ENCODE data around the gene PAM. TPM values are rescaled to one million over a fixed set of nuclear protein-coding genes. Genes with fewer than 3 reads are reported as not detected.
"Not testable (repeated sequence)": the region's sequence is repeated elsewhere in the genome, so short reads cannot be mapped to it uniquely, and the experiment has no call there.

The PAM gene
- total and polyA plus RNA-seq, 2 of the 13 experiments (the other 11 are each of a cell fraction or from before 2014, with no cell fraction given), result 20.2 to 79.1 TPM

DNA sequence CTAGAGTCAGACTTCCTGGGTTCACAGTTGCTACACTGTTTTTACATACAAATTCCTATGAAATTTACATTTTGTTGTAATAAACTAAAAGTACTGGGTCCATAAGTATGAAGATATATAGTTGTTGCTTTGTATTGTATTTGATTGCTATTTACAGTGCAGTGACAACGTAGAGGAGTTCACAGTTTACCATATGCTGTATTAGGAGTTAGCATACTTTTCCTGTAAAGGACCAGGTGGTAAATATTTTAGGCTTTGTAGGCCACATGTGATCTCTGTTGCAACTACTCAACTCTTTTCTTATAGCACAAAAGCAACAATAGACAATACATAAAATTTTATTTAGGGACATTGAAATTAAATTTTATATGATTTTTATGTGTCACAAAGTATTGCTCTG lies 18.0 kb downstream of the PAM start (continued):
- TF ChIP-seq, protein P1, sequence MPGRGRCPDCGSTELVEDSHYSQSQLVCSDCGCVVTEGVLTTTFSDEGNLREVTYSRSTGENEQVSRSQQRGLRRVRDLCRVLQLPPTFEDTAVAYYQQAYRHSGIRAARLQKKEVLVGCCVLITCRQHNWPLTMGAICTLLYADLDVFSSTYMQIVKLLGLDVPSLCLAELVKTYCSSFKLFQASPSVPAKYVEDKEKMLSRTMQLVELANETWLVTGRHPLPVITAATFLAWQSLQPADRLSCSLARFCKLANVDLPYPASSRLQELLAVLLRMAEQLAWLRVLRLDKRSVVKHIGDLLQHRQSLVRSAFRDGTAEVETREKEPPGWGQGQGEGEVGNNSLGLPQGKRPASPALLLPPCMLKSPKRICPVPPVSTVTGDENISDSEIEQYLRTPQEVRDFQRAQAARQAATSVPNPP (CRISPR knock-in tag; IDR thresholded peaks at IDR 0.05), result no peak
- no peak for TF ChIP-seq ZNF317 (CRISPR knock-in tag; IDR thresholded peaks at IDR 0.05)
- TF ChIP-seq TARDBP (CRISPR knock-in tag; IDR thresholded peaks at IDR 0.05), result no peak
- no peak for TF ChIP-seq ZNF224 (CRISPR knock-in tag; IDR thresholded peaks at IDR 0.05)
- no peak for TF ChIP-seq ZBTB7A (CRISPR knock-in tag; IDR thresholded peaks at IDR 0.05)
- no peak for TF ChIP-seq TBX3 (IDR thresholded peaks at IDR 0.05; ENCODE audit: borderline replicate concordance)
- TF ChIP-seq GABPA (IDR thresholded peaks at IDR 0.05; ENCODE audit: low read depth, low read length), result no peak
- no peak for TF ChIP-seq GABPA (CRISPR knock-in tag; IDR thresholded peaks at IDR 0.05; ENCODE audit: low read depth)
- no peak for TF ChIP-seq NR2F1 (CRISPR knock-in tag; IDR thresholded peaks at IDR 0.05)
- TF ChIP-seq MXI1 (IDR thresholded peaks at IDR 0.05; ENCODE audit: borderline replicate concordance, low read depth, low read length), result no peak
- no peak for TF ChIP-seq ZFX (CRISPR knock-in tag; IDR thresholded peaks at IDR 0.05; ENCODE audit: low read depth)
- TF ChIP-seq AHR (CRISPR knock-in tag; IDR thresholded peaks at IDR 0.05), result no peak
- no peak for TF ChIP-seq ZNF761 (CRISPR knock-in tag; conservative IDR thresholded peaks at IDR 0.05)
- no peak for TF ChIP-seq RAD21 (CRISPR knock-in tag; IDR thresholded peaks at IDR 0.05)

DNA sequence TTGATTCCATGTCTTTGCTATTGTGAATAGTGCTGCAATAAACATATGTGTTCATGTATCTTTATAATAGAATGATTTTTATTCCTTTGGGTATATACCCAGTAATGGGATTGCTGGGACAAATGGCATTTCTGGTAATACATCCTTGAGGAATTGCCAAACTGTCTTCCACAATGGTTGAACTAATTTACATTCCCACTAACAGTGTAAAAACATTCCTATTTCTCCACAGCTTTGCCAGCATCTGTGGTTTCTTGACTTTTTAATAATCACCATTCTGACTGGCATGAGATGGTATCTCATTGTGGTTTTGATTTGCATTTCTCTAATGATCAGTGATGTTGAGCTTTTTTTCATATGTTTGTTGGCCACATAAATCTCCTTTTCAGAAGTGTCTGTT lies 20.7 kb downstream of the PAM start:
- FAIRE-seq; H3K4me3 ChIP-seq (replicated peaks in 1 of 3; ENCODE audit: insufficient read depth in 1 of 3, low read depth in 2 of 3, low read length in 3 of 3); H3K9ac ChIP-seq (ENCODE audit: insufficient read depth, low read depth, low read length); H3K9me3 ChIP-seq (ENCODE audit: low read length); DNase-seq (ENCODE audit: low spot score); in situ Hi-C loops (cut with HindIII; ENCODE audit: extremely low pct_ligation_motif_present, low pct_unique_long_range_greater_than_20kb); POLR2A ChIA-PET; BruUV-seq (replicated peaks); CTCF ChIA-PET (ENCODE audit: low intra/inter-chr PET ratio, low total read pairs); H3K27me3 ChIP-seq (ENCODE audit: control insufficient read depth in 1 of 2, insufficient read depth in 2 of 2, low read length in 2 of 2); H3K27ac ChIP-seq (ENCODE audit: extremely low read length, insufficient read depth, low read length); intact Hi-C loops (cut with micrococcal nuclease; ENCODE audit: unreplicated experiment); H3K36me3 ChIP-seq (replicated peaks in 1 of 2; ENCODE audit: control insufficient read depth in 1 of 2, insufficient read depth in 2 of 2, low read length in 2 of 2); H3K4me2 ChIP-seq (ENCODE audit: low read depth, low read length); ATAC-seq; H4K20me1 ChIP-seq (ENCODE audit: insufficient read depth, low read length); H3K79me2 ChIP-seq (ENCODE audit: insufficient read depth, low read length); H2AFZ ChIP-seq (ENCODE audit: low read length): not testable (repeated sequence)
- peaks cover 11% of the 10 kb centered on the region; the same call in 1 of the 2 replicates for H3K4me1 ChIP-seq (ENCODE audit: insufficient read depth, low read length)
